Measurements from ENCODE around the gene CILP.

DNA sequence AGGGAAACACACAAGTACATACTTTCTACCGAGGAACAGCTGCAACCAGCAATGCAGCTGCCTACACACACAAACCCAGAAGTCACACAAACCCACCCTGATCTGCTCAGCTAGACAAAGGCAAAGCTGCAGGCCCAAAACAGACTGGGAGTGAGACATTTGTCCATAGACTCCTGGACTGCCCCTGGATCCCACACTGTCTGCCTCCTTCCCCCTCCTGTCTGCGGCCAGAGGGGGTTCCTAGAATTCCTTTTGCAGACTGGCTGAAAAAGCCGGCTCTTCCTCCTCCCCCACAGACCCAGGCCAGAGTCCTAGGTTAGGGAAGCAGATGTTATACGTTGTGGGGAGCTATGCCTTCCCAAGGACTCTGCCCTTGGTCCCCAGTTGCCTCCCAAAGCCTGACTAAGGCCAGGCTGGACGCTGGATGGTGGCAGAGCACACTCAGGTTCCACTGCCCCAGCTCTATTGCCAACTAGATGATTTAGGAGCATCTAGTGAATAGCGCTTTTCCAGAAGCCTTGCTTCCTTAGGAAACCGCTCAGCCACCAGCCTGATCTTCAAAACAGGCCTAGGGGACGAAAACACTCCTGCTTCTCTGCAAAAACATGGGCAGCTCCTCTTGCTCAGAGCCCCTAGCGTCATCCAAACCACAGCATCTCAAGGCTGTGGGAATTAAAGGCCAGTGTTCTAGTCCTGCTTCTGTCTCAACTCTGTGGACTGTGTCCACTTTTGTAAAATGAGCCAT lies 37.4 kb upstream of the CILP start:
- TF ChIP-seq, protein P1, sequence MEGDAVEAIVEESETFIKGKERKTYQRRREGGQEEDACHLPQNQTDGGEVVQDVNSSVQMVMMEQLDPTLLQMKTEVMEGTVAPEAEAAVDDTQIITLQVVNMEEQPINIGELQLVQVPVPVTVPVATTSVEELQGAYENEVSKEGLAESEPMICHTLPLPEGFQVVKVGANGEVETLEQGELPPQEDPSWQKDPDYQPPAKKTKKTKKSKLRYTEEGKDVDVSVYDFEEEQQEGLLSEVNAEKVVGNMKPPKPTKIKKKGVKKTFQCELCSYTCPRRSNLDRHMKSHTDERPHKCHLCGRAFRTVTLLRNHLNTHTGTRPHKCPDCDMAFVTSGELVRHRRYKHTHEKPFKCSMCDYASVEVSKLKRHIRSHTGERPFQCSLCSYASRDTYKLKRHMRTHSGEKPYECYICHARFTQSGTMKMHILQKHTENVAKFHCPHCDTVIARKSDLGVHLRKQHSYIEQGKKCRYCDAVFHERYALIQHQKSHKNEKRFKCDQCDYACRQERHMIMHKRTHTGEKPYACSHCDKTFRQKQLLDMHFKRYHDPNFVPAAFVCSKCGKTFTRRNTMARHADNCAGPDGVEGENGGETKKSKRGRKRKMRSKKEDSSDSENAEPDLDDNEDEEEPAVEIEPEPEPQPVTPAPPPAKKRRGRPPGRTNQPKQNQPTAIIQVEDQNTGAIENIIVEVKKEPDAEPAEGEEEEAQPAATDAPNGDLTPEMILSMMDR (IDR thresholded peaks at IDR 0.05), result no peak
- TF ChIP-seq POLR2AphosphoS5 (IDR thresholded peaks at IDR 0.05), result no peak

Measured in prostate gland (tissue), 2 donors.